Pancreas (tissue), 10 donors: ENCODE measurements around the gene ADAR. TPM values are rescaled to one million over a fixed set of nuclear protein-coding genes. Genes with fewer than 3 reads are reported as not detected.

Source experiments
- ATAC-seq, 4 donors: fragments of 200-7000 bp; cut with Tn5 transposase; one replicate each; pipeline versions ENCODE4 v1.8.0 to v1.9.1; 2020; ENCODE audit warnings: mild to moderate bottlenecking in 4 of 4, moderate library complexity in 4 of 4
- DNase-seq, 6 donors: peaks; one replicate each; pipeline ENCODE4 v3.0.0-alpha.2; 2020
- FAIRE-seq: peaks from 2 replicates; lab custom pipeline; 2012; peaks lifted over from hg19 to GRCh38; lab: Jason Lieb, UNC
- H3K27ac ChIP-seq, 4 donors: fragments of 200-600 bp; sonication (generic); 1 replicate in 3 of 4; 2 replicates in 1 of 4; pipeline versions ENCODE4 v1.5.0 to v1.8.0; 2020
- H3K27me3 ChIP-seq, 4 donors: fragments of 200-600 bp; one replicate each; pipeline ENCODE4 v1.8.0; 2021
- H3K36me3 ChIP-seq, 3 donors: fragments of 200-600 bp; sonication (generic) in 1 of 3; one replicate each; pipeline versions ENCODE4 v1.5.0 to v1.8.0; 2020 to 2021
- H3K4me1 ChIP-seq, 3 donors: fragments of 200-600 bp; one replicate each; pipeline ENCODE4 v1.8.0; 2021
- H3K4me3 ChIP-seq, 4 donors: fragments of 200-600 bp; sonication (generic) in 2 of 4; one replicate each; pipeline versions ENCODE4 v1.5.0 to v1.8.0; 2020 to 2021
- H3K9me3 ChIP-seq, 4 donors: fragments of 200-600 bp; one replicate each; pipeline ENCODE4 v1.8.0; 2021
- CTCF ChIP-seq, 4 donors: fragments of 200-600 bp; sonication (generic) in 3 of 4; IDR thresholded peaks; one replicate each; pipeline versions ENCODE4 v1.5.0 to v1.8.0; 2021; ENCODE audit warnings: antibody characterized with exemption in 4 of 4
- WGBS, 2 donors: extraction: QIAGEN DNeasy Blood & Tissue Kit; methylation state at CpG; one replicate each; pipeline ENCODE4 v1.1.7; 2013; 5-methylcytosine and 5-hydroxymethylcytosine counted together
- intact Hi-C, 3 donors: fragments of 100-400 bp; cut with DNase I; formaldehyde crosslinking; loops; one replicate each; pipeline versions ENCODE4 v1.11.1 to v1.14.2; 2022
- polyA plus RNA-seq, 2 donors: library from polyadenylated mRNA; stranded (reverse); fragments of 200-250 nt; gene quantifications; one replicate each; pipeline ENCODE4 v1.2.3, GENCODE V29; 2013
- total RNA-seq, 6 donors: library from RNA; stranded (reverse); fragmentation: NEBNext Ultra II Directional in 4 of 6; extraction: Animal tissue kit (Norgen Biotek cat#: 25700) in 4 of 6; gene quantifications; one replicate each; pipeline versions ENCODE4 v1.2.1 to v1.2.4, GENCODE V29; 2021 to 2023
- donor health status: healthy with polysubstance abuse.
- donor health status: DM: no; HTN: no; CAD: no; lungs with moderate emphysema.
- donor health status: DM: no; HTN: no; CAD: no.
- donor health status: control.
- donor health status: control.
- donor health status: Bipolar disorder and iron deficiency.
- donor health status: DM: yes; HTN: yes; CAD: no.
- donor health status: DM: no; HTN: no; CAD: no.
- donor health status: DM: no; HTN: no; CAD: no.
- donor health status: DM: yes; HTN: yes; CAD: no.

ADAR gene
- total and polyA plus RNA-seq, 8 donors = 19.4 to 94.2 (median 47.3) TPM

DNA sequence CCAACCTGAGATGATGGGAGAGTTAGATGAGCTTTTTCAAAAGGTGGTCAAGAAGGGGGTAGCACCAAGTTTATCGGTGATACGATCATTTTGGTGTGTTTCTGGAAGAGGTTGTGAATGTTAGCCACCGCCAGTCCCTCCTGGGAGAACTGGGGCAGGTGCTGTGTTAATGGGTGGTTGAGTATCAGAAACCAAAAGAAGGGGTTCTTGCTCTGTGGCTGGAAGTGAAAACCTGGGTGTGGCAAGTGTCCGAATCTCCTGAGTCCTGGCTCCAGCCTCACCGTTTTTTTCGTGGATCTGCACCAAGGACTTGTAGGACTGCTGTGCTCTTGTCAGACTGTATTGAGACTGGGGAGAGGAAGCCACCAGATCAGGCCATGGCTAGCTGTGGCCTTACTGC, 57.3 kb downstream of the ADAR start:
- ATAC-seq (no peak), DNase-seq (no peak), FAIRE-seq (no peak)
- WGBS, 2 donors = 75 to 76% methylated on average over 6 of the region's 6 CpGs
- TF ChIP-seq CTCF (IDR thresholded peaks at IDR 0.05) = no peak
- Histone ChIP-seq H3K4me3 (no peak overlapping the region), H3K36me3 (peaks cover 26 to 66% (median 46%) of the 10 kb centered on the region in 3 donors), H3K27me3 (no peaks in the 10 kb centered on the region), H3K27ac (no peak overlapping the region), H3K9me3 (no peaks in the 10 kb centered on the region), H3K4me1 (peaks cover 21 to 27% (median 26%) of the 10 kb centered on the region in 3 donors)
- intact Hi-C loops = loop anchor here in 1 of 3 donors (10.0 kb wide), 1 partner anchor 334 kb away; no protein-coding TSS in a partner anchor

DNA sequence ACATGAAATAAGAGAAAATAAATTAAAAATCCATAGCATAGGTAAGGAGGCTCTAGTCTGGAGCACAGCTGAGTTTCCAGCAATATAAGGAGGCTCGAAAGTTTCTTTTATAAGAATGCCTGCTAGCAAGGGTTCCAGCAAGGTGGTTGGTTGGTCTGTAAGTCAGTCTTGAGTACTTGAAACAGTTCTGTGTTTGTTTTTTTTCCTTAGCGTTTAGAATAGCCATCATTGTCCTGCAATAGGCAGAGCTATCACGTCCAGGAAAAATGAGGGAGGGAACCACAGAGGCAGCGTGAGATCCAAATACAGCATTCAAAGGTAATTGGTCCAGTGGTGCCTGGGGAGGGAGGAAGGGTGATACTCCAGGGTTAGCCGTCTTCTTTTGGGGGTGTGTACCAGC, 57.9 kb downstream of the ADAR start:
- WGBS, 2 donors = 63 to 72% methylated on average over 5 of the region's 5 CpGs
- DNase-seq (no peak), FAIRE-seq (no peak), ATAC-seq (no peak)
- H3K9me3 ChIP-seq = no peaks in the 10 kb centered on the region
- no peak for TF ChIP-seq CTCF (IDR thresholded peaks at IDR 0.05)
- no peak overlapping the region for H3K4me3 ChIP-seq
- no peaks in the 10 kb centered on the region for H3K27me3 ChIP-seq
- no peak overlapping the region for H3K27ac ChIP-seq
- intact Hi-C loops = loop anchor here in 1 of 3 donors (10.0 kb wide), 1 partner anchor 335 kb away; no protein-coding TSS in a partner anchor
- H3K4me1 ChIP-seq = peaks cover 21 to 27% (median 26%) of the 10 kb centered on the region in 3 donors
- peaks cover 26 to 60% (median 46%) of the 10 kb centered on the region in 3 donors for H3K36me3 ChIP-seq

DNA sequence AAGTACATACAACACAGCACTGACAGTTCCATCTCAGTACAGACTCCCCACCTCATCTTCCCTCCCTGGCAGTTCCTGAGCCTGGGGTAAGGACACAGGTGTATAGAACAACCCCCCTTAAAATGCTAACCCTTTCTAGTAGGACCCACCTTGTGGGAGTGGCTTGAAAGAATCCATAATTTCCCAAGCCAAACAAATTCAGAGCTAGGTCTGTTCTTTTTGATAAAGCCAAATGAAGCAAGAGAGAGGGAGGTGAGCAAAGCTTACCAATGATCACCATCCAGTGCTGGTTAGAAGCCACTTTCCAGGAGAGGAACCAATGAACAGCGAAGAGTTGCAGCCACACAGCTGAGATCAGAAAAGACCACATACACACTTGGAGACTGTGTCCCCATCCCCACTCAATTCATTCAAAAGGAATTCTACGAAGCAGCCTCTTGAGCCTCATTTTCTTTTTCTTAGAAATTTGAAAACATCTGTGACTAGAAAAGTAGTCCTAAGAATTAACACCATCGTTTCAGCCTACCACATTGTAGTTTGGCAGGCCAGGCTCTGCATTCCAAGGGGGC, 58.7 kb downstream of the ADAR start:
- no peak for TF ChIP-seq CTCF (IDR thresholded peaks at IDR 0.05)
- intact Hi-C loops = no loop called here
- FAIRE-seq (no peak), ATAC-seq (no peak), DNase-seq (no peak)
- Histone ChIP-seq H3K27ac (peak overlapping the region in 2 of 4 donors; percentile 62 to 66), H3K27me3 (no peaks in the 10 kb centered on the region), H3K4me1 (peaks cover 21 to 27% (median 26%) of the 10 kb centered on the region in 3 donors), H3K4me3 (no peak overlapping the region), H3K9me3 (no peaks in the 10 kb centered on the region), H3K36me3 (peaks cover 20 to 52% (median 42%) of the 10 kb centered on the region in 3 donors)
- 73 to 75% methylated on average over 3 of the region's 3 CpGs for WGBS, 2 donors

- Histone ChIP-seq H3K27ac (peak overlapping the region in 3 of 4 donors; percentile 62 to 73 (median 66)), H3K36me3 (peaks cover 13 to 40% (median 35%) of the 10 kb centered on the region in 3 donors), H3K9me3 (no peaks in the 10 kb centered on the region), H3K27me3 (no peaks in the 10 kb centered on the region), H3K4me3 (no peak overlapping the region), H3K4me1 (peaks cover 21 to 27% (median 26%) of the 10 kb centered on the region in 3 donors)
- WGBS, 2 donors = 7 to 14% methylated on average over 1 of the region's 1 CpG
- ATAC-seq (peak; percentile 90 to 94 (median 92)), DNase-seq (peak in 4 of 6 donors; percentile 66 to 75 (median 70)), FAIRE-seq (no peak)
- TF ChIP-seq CTCF (IDR thresholded peaks at IDR 0.05) = no peak
- intact Hi-C loops = no loop called here
Measured at GRCh38 chr1:154548028-154548427, 60.0 kb downstream of the ADAR start.
